HG03066 (cell line): ENCODE results near the gene CSTB.

Source experiments
- ATAC-seq: cut with Tn5 transposase; IDR thresholded peaks from one replicate; pipeline ENCODE4 v1.9.1; 2021; ENCODE audit warnings: low read depth; ENCODE audit not compliant: unreplicated experiment

CSTB gene

DNA sequence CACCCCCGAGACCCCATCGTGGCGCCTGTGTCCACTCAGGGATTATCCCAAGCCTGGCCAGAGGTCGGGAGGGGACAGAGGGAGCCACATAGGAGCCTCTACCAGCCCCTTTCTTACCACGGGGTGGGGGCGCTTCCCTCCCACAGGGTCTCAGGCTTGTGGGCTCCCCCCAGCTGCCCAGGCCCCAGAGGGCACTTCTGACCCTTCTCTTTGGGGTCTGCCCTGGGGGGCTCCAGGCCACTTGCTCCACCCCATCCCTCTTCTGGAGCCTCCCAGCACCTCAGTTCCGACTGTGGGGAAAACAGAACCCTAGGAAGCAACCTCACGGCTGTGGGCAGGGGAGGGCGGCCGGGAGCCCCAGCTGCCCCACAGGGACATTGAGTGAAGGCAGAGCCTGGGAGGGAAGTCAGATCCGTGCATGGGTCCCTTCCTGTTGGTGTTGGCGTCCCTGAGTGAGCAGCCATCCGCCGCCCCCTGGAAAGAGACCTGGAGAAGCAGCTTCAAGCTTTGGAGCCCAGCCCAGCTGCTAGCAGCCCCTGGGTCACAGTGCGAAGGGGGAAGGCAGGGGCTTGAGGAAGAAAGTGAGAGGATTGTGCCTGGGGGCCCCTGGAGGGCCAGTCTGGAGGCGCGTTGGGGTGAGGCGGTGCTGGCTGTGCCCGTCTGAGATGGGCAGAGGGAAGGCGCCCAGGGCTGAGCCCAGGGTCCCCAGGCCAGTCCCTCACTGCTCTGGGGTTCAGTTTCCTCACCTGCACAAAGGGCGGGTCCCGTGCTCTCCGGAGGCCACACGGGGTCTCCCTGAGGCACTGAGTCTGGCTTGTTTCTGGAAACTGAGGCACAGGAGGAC lies 35.4 kb upstream of the CSTB start:
- no peak for ATAC-seq

DNA sequence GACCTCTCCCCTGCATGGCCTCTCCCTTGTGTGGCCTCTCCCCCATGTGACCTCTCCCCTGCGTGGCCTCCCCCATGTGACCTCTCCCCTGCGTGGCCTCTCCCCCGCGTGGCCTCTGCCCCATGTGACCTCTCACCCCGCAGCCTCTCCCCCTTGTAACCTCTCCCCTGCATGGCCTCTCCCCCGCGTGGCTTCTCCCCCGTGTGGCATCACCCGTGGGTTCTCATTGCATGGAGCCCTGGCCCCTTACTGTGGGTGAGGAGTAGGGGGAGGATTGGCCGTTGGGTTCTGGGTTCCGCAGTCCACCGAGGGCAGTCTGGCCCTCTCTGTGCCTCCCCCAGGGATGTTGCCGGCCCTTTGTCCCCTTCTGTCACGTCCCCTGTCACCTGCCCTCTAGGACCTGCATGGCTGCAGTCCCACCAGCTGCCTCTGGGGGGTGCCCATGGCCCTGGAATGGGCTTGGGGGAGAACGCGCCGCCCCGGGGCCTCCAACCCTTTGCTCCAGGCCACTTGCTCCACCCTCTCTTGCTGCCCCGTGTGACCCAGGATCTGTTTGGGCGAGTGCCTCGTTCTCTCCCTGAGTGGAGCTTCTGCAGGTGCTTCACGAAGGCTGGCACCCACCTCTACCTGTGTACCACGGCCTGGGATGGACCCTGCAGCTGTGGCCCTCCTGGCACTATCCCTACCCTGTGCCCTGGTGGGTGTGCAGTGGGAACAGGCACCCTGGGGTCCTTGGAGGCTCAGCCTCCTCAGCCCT lies 34.6 kb upstream of the CSTB start:
- peak; percentile 76 for ATAC-seq

DNA sequence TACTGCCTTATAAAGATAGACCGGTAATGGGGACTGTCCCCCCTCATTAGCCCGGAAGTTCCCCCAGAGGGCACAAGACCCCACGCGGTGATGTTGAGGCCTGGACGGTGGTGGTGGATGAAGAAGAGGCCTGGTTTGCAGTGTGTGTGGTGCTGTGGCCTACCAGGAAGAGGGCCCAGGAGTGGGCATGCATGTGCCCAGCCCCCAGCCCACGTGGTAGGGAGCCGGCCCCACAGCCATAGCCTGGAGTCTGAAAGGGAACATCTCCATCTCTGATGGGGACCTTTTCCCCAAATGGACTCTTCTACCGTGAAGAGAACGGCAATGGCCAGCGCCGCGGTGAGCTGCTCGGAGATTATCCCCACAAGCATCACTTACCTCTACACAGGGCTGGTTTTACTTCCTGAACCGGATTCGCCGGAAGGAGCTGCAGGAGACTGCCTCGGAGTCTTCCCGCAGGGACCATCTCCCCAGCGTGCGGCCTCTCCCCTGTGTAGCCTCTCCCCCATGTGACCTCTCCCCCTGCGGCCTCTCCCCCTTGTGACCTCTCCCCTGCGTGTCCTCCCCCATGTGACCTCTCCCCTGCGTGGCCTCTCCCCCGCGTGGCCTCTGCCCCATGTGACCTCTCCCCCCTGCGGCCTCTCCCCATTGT lies 33.9 kb upstream of the CSTB start:
- no peak for ATAC-seq

DNA sequence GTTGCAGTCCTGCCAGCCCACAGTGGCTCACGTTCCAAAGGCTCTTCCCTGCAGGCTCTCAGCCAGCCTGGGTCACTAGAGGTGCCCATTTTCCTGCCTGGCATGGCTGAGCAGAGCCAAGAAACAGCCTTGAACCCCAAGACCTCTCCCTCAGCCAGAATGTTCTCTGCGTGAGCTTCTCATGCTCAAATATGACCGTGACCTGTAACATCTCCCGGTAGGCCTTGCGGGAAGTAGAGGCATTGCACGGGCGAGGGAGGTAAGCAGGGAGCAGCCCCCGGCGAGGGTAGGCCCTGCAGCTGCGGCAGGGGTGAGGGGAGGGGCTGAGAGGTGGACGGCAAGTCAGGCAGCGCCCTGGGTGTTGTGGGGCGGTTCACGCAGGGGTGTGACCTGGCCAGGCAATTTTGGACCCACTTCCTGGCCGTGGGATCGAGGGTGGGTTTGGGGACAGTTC lies 33.3 kb upstream of the CSTB start:
- no peak for ATAC-seq

DNA sequence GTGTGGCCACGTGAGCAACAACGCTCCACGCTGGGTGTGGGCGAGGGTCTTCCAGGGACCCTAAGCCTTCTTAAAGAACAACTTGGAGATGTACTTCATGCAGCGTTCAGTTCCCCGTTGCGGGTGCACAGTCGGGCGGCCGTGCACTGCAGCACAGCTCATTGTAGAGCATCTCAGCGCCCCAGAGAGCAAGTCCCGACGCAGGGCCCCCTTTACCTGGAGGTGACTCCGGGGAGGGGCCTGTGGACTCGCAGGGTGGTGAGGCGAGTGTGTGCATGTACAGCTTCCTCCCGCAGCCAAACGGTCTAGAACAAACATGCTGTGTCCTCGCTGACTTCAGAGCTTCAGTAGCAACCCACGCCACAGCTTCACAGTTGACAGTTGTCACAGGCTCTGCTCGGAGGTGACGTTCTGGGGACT lies 32.7 kb upstream of the CSTB start:
- no peak for ATAC-seq

DNA sequence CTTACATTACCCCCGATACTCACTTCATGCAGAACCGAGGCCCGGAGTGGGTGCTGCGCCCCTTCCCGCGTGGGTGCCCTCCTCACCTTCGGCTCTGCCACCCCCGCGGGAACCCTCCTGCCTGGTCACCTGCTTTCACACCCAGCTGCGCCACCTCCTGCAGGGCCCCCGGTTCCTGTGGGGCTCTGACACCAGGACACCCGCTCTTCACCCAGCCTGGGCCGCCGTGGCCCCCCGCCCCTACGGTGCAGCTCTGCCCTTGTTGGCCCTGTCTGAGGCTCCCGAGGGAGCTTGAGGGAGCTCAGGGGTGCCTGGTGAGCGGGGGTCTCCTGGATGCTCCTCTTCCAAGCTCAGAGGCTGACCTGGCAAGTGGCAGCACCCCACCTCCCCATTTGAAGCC lies 32.3 kb upstream of the CSTB start:
- ATAC-seq, result no peak

DNA sequence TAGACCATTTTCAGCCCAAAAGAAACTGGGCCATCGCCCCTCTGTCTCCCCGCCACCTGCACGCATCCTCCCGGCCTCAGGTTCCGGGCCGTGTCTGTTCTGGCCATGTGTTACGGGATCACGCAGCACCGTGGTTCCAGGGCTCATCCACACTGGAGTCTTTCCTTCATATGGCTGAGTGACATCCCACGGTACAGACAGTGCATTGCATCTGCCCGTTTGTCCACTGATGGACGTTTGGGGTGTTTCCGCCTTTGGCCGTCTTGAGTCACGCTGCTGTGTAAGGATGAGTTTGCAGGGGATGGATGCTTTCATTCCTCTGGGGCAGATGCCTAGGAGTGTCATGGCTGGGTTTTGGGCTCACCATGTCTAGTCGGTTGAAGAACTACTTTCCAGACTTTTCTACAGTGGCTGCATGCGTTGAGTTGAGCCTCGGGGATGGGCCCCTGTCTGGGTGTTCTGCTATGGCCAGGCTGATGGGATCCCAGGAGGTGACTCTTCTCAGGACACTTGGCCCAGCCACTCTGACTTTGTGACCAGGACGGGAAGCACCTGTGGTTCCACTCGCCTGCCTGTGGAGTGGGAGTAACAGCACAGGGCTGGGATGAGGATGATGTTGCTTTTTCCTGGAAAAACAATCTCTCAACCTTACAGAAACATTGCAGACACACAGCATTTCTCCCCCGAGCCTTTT lies 30.1 kb upstream of the CSTB start:
- ATAC-seq, result peak; percentile 6

DNA sequence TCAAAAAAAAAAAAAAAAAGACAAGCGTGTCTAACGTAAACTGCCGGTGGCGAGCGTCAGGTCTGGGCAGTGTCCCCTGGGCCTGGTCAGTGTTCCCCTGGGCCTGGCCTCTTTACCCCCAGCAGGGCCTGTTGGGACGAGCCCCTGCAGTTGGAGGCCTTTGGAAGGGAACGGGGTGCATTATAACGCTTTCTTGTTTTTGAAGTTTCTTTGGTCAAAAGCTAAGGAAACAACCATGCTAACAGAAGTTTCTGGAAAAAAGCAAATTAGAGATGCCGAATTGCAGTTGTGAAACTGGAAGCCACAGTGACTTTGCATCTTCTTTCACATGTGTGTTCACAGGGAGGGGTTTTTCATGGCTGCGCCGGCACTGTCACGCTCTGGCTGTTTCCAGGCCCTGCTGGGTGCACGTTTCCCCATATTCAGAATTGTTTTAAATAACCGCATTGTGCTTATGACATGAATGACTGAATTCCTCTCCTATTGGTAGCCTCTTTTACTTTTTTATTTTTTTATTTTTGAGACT lies 29.2 kb upstream of the CSTB start:
- peak; percentile 91 for ATAC-seq

DNA sequence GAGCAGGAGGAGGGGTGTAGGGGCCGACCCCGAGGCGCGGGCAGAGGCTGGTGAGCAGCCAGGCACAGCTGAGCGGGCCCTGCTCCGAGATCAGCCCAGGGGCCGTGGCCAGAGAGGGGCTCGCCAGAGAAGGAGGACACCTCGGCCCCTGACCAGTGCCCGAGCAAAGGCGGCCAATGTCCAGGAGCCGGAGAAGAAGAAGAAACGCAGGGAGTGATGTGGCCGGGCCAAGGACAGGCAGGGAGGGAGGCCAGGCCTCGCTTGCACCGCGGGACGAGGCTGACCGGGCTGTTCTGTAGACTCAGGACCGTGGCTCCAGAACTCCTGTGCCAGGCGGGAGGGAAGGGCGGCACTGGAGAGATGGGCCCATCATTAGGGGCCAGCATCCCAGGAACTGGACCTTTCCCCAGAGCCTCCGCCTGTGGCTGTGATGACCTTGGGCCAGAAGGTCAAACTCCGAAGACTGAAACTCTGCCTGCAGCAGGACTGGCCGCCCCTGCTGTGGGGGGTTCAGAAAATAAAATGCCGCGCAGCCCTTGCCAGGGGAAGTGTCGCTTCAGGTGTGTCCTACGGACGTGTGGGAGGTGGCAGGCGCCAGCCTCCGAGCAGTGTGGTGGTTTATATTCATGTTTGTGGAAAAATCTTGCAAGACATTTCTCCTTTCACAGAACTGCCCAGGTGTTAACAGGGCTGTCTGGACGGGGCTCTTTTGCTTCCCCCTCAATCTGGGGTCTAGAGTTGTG lies 27.6 kb upstream of the CSTB start:
- no peak for ATAC-seq

DNA sequence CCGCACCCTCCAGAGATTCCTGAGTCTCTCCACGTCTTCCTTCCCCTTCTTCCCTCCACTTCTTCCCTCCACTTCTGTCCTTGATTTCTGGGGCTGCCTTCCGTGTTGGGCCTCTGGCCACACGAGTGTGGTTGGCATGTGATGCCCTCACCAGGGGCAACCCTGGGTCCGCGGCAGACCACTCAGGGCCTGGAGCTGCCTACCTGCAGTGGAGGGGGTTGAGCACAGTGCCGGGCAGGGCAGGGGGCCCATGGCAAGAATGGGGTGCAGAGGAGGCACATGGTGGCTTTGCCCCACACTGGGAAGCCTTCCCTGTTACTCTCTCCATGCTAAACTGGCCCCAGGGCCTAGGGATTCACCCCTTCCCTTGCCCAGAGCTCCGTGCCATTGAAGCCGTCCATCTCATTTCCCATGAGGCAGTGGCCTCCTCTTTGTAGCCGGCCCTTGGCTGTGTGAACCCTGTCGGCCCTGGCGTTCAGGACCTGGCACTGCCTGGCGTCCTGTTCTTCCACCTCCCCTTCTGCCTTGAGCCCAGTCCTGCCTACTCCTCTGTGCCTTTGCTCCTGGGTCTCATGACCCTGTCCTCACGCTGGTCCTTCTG lies 26.7 kb upstream of the CSTB start:
- ATAC-seq, result no peak

DNA sequence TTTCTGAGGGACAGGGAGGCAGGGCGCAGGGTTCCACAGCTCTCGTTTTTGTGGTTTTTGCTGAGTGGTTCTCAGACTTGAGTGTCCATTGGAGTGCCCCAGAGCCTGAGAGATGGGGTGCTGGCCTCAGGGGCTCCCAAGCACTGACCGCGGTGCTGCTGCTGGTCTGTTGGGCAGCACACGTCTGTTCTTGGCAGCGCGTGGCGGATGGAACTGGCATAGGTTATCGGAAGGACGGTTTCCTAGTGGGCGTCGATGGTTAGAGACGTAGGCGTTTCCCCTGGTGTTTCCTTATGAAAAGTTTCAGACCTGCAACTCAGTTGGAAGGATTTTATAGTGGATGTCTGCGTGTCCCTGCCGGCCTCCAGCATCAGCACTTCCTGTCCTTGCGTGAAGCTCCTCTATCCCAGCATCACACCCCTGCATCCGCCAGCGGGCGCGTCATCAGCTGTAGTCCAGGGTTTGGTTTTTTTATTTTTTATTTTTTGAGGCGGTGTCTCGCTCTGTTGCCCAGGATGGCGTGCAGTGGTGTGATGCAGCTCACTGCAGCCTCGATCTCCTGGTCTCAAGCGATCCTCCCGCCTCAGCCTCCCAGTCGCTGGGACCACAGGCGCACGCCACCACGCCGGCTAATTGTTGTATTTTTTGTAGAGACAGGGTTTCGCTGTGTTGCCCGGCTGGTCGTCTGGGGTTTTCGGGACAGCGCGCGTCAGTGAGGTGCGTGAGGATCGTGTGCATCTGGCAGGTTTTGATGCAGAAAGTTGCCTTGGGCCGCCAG lies 25.1 kb upstream of the CSTB start:
- no peak for ATAC-seq

DNA sequence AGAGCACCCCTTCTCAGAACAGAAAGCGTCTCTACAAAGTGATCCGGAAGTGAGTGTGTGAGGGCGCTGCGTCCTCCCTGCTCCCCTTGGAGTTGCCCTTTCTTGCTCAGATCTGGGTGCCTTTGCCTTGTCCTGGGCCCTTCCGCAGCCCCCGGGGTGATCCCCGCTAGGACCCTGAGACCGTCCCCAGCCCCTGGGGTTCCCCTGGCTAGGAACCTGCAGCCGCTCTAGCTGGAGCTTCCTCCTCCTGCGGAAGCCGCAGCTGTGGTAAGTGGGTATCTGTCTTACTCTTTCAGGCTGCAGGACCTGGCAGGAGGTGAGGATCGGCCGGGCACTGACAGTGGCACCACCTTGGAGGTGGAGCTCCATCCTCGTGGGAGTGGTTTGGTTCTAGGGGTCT lies 24.5 kb upstream of the CSTB start:
- no peak for ATAC-seq

DNA sequence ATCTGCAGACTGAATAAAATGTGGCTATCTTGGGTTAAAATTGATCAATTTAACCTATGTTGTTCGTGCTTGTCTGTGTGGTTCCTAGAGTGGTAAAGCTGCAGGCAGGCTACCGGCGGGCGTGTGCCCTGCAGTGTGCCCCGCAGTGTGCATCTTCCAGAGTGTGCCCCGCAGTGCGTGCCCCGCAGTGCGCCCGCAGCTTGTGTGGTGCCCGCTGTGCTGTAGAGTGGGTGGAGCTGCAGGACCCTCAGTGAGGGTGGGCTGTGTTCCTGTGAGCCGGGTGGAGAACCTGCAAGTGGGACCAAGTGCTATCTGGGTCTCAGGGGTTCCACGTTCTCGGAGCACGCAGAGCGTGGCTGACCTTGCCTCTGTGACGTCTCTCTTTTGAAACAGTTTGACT lies 24.0 kb upstream of the CSTB start:
- no peak for ATAC-seq

DNA sequence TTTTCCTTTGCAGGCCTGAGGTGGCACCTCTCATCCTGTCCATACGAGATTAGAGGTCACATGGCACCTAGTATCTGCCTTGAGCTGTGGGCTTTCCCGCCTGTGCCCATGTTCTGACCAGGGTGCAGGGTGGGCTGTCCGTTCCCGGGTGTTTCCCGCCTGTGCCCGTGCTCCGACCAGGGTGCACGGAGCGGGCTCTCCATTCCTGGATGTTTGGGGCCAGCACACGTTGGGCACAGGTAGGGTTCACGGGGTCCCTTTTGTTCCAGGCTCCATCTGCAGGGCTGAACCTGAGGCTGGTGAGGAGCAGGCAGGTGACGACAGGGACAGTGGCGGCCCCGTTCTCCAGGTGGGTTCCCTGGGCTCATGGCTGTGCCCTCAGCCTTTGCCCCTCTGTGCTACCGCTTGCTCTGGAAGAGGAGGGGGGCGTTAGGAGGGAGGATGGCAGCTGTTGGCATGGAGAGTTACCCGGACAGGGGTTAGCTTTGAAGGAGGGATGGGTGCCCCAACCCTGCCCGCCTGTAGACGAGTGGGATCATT lies 23.3 kb upstream of the CSTB start:
- no peak for ATAC-seq

DNA sequence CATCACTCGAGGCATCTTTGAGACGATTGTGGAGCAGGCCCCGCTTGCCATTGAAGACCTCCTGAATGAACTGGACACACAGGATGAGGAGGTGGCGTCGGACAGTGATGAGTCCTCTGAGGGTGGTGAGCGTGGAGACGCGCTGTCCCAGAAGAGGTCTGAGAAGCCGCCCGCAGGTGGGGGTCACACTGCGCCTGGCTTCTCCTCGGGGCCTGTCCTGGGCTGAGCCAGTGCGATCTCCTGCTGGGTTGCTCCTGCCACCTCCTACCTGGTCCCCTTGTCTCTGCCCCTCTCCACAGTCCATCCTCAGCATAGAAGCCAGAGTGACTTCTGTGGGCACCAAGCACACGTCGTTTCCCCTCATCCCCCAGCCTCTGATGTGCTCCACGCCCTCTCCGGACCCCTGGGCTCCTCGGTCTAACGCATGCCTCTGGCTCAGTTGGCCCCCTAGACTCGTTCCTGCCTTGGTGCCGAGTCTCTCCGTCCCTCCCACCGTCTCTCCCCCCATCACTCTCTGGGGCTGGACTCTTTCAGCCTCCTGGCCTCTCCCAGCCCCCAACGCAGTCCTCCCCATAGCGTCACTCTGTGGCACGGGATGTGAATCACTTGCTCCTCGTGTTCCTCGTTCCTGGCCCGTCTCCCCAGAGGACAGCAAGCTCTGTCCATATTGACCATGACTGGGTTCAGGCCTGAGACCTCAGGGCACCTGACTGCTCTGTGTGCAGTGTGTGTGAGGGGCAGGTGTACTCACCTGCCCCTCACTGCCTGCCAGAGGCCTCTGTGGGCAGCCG lies 22.0 kb upstream of the CSTB start:
- ATAC-seq, result no peak

DNA sequence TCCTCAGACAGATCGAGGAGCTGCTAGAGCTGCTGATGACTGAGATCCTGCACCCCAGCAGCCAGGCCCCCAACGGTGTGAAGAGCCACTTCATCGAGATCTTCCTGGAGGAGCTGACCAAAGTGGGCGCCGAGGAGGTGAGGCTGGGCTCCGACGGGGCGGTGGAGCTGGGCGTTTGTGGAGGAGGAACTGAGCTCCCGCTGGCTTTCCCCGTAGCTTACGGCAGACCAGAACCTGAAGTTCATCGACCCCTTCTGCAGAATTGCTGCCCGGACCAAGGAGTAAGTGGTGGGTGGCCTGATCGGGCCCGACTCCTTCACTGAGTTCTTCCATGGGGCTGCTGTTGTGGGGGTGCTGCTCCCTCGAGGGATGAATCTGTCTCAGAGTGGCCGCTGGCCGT lies 21.3 kb upstream of the CSTB start:
- no peak for ATAC-seq

DNA sequence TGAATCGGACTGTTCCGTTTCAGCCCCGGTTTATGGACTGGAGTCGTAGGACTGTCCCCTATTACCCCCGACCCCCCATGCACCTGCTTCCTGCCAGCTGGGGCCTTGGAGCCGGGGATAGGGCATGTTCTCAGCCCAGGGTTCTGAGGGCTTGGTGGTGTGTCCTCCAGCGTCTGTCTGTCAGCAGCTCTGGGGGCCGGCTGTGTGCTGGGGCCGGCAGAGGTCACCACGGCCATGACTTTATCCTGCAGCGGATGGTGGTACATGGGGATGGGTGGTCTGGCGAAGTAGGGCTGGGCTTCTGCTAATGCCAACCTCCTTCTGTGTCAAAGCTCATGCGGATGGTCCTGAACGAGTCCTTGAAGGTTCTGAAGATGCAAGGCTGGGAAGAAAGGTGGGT lies 18.7 kb upstream of the CSTB start:
- ATAC-seq, result no peak

DNA sequence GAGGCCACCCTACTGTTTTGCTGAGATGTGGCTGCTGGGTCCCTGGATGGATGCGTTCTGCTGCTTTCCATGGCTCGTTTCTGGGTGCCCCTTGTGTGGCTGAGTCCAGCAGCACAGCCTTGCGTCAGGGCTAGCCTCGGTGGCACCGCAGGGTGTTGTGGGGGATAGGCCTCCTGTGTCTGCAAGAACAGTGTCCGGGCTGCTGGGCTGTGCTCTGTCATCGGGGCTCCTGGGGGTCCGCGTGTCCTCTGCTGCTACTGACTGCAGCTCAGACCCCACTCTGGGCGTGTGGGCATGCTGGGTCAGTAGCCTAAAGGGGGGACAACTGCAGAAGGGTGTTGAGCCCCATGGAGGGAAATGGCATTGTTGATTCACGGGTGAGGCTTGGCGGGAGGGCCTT lies 18.2 kb upstream of the CSTB start:
- no peak for ATAC-seq
